Measurements from ENCODE around the gene SRRM3.
A peak's percentile ranks its signal among the peaks of the same experiment; 100 is the strongest.
"Not testable (repeated sequence)": the region's sequence is repeated elsewhere in the genome, so short reads cannot be mapped to it uniquely, and the experiment has no call there.

The SRRM3 gene

GRCh38 chr7:76193466-76193865 lies 8.2 kb upstream of the SRRM3 start:
- DNase-seq, result no peak

GRCh38 chr7:76193883-76194282 lies 7.8 kb upstream of the SRRM3 start:
- DNase-seq, result no peak

- DNase-seq, result no peak
Observed at GRCh38 chr7:76196786-76197185, 4.9 kb upstream of the SRRM3 start.

- DNase-seq, result no peak
Observed at GRCh38 chr7:76198202-76198601, 3.5 kb upstream of the SRRM3 start.

GRCh38 chr7:76202666-76203030 lies 952 bp downstream of the SRRM3 start:
- no peak for DNase-seq

GRCh38 chr7:76204147-76204546 lies 2.5 kb downstream of the SRRM3 start:
- no peak for DNase-seq

- DNase-seq, result no peak
Observed at GRCh38 chr7:76206633-76207032, 4.9 kb downstream of the SRRM3 start.

- DNase-seq, result no peak
Observed at GRCh38 chr7:76209310-76209709, 7.6 kb downstream of the SRRM3 start.

- DNase-seq, result no peak
Observed at GRCh38 chr7:76211216-76211615, 9.5 kb downstream of the SRRM3 start.

GRCh38 chr7:76215349-76215748 lies 13.7 kb downstream of the SRRM3 start:
- DNase-seq, result not testable (repeated sequence)

GRCh38 chr7:76216381-76217082 lies 14.8 kb downstream of the SRRM3 start:
- no peak for DNase-seq

GRCh38 chr7:76217942-76218566 lies 16.4 kb downstream of the SRRM3 start:
- no peak for DNase-seq

GRCh38 chr7:76220185-76221057 lies 18.7 kb downstream of the SRRM3 start:
- no peak for DNase-seq

GRCh38 chr7:76222333-76222732 lies 20.6 kb downstream of the SRRM3 start:
- DNase-seq, result no peak

GRCh38 chr7:76222839-76223238 lies 21.1 kb downstream of the SRRM3 start:
- DNase-seq, result no peak

- no peak for DNase-seq
Observed at GRCh38 chr7:76223286-76223972, 21.7 kb downstream of the SRRM3 start.

- DNase-seq, result no peak
Observed at GRCh38 chr7:76224695-76225094, 23.0 kb downstream of the SRRM3 start.

- DNase-seq, result peak; percentile 41
Observed at GRCh38 chr7:76225379-76225778, 23.7 kb downstream of the SRRM3 start.

- DNase-seq, result no peak
Observed at GRCh38 chr7:76225951-76226350, 24.3 kb downstream of the SRRM3 start.

- not testable (repeated sequence) for DNase-seq
Observed at GRCh38 chr7:76226878-76227423, 25.3 kb downstream of the SRRM3 start.

- DNase-seq, result no peak
Observed at GRCh38 chr7:76230214-76230613, 28.5 kb downstream of the SRRM3 start.

GRCh38 chr7:76231071-76231470 lies 29.4 kb downstream of the SRRM3 start:
- DNase-seq, result no peak

- no peak for DNase-seq
Observed at GRCh38 chr7:76231583-76231982, 29.9 kb downstream of the SRRM3 start.
